ENCODE measurements around the gene ADGRD1. TPM values are rescaled to one million over a fixed set of nuclear protein-coding genes. Genes with fewer than 3 reads are reported as not detected.

The ADGRD1 gene
- total RNA-seq, 4 donors from 2014 or later: 8.3 to 18.1 (median 12.5) TPM

GRCh38 chr12:131171029-131171428, 217.3 kb downstream of the ADGRD1 start:
- Histone ChIP-seq H3K4me1 (no peaks in the 10 kb centered on the region), H3K27ac (no peak overlapping the region), H3K36me3 (no peaks in the 10 kb centered on the region), H3K4me3 (no peak overlapping the region), H3K27me3 (no peaks in the 10 kb centered on the region), H3K9me3 (peaks cover 0 to 5% of the 10 kb centered on the region in 2 donors)
- no peak for DNase-seq
- no peak for TF ChIP-seq CTCF (IDR thresholded peaks at IDR 0.05)
- TF ChIP-seq POLR2A (IDR thresholded peaks at IDR 0.05): no peak
- TF ChIP-seq POLR2AphosphoS5 (IDR thresholded peaks at IDR 0.05): no peak
- TF ChIP-seq EP300 (IDR thresholded peaks at IDR 0.05; ENCODE audit: low read depth): no peak
- intact Hi-C loops (cut with DNase I; ENCODE audit: low total_unique reads): no loop called here
- in situ Hi-C loops (cut with MboI; ENCODE audit: low pct_ligation_motif_present in 1 of 4, low pct_unique_long_range_greater_than_20kb in 1 of 4, low sequenced_read_pairs in 3 of 4): no loop called here
- WGBS, 2 donors (ENCODE audit: low coverage in 1 of 2): 46 to 54% methylated on average over 4 of the region's 4 CpGs

- in situ Hi-C loops (cut with MboI; ENCODE audit: low pct_ligation_motif_present in 1 of 4, low pct_unique_long_range_greater_than_20kb in 1 of 4, low sequenced_read_pairs in 3 of 4) (no loop called here), intact Hi-C loops (cut with DNase I; ENCODE audit: low total_unique reads) (no loop called here)
- H3K27ac ChIP-seq: no peak overlapping the region
- TF ChIP-seq CTCF (IDR thresholded peaks at IDR 0.05) (no peak), POLR2A (IDR thresholded peaks at IDR 0.05) (no peak), EP300 (IDR thresholded peaks at IDR 0.05; ENCODE audit: low read depth) (no peak), POLR2AphosphoS5 (IDR thresholded peaks at IDR 0.05) (no peak)
- H3K36me3 ChIP-seq: no peaks in the 10 kb centered on the region
- no peak overlapping the region for H3K4me3 ChIP-seq
- peaks cover 0 to 5% of the 10 kb centered on the region in 2 donors for H3K9me3 ChIP-seq
- no peak for DNase-seq
- H3K4me1 ChIP-seq: no peaks in the 10 kb centered on the region
- no peaks in the 10 kb centered on the region for H3K27me3 ChIP-seq
Measured at GRCh38 chr12:131174901-131175300, 221.2 kb downstream of the ADGRD1 start.

- Histone ChIP-seq H3K4me3 (no peak overlapping the region), H3K36me3 (no peaks in the 10 kb centered on the region), H3K27me3 (no peaks in the 10 kb centered on the region), H3K9me3 (peaks cover 0 to 5% of the 10 kb centered on the region in 2 donors), H3K4me1 (no peaks in the 10 kb centered on the region), H3K27ac (no peak overlapping the region)
- intact Hi-C loops (cut with DNase I; ENCODE audit: low total_unique reads) (loop anchor here (2.0 kb wide), 1 partner anchor 37 kb away; no protein-coding TSS in a partner anchor), in situ Hi-C loops (cut with MboI; ENCODE audit: low pct_ligation_motif_present in 1 of 4, low pct_unique_long_range_greater_than_20kb in 1 of 4, low sequenced_read_pairs in 3 of 4) (no loop called here)
- no peak for TF ChIP-seq CTCF (IDR thresholded peaks at IDR 0.05)
- no peak for TF ChIP-seq EP300 (IDR thresholded peaks at IDR 0.05; ENCODE audit: low read depth)
- no peak for TF ChIP-seq POLR2A (IDR thresholded peaks at IDR 0.05)
- TF ChIP-seq POLR2AphosphoS5 (IDR thresholded peaks at IDR 0.05): no peak
- DNase-seq: no peak
Measured at GRCh38 chr12:131176266-131176665, 222.6 kb downstream of the ADGRD1 start.

GRCh38 chr12:131176926-131177325, 223.2 kb downstream of the ADGRD1 start:
- 62% methylated on average over 1 of the region's 1 CpG; no CpG with 5 or more reads in 1 of the 2 donors for whole genome bisulfite sequencing, 2 donors (ENCODE audit: low coverage in 1 of 2)
- Histone ChIP-seq H3K36me3 (no peaks in the 10 kb centered on the region), H3K27me3 (no peaks in the 10 kb centered on the region), H3K9me3 (peaks cover 0 to 5% of the 10 kb centered on the region in 2 donors), H3K4me3 (no peak overlapping the region), H3K4me1 (no peaks in the 10 kb centered on the region), H3K27ac (no peak overlapping the region)
- no peak for DNase-seq
- intact Hi-C loops (cut with DNase I; ENCODE audit: low total_unique reads): loop anchor here (2.0 kb wide), 1 partner anchor 36 kb away; no protein-coding TSS in a partner anchor
- TF ChIP-seq POLR2A (IDR thresholded peaks at IDR 0.05): no peak
- TF ChIP-seq EP300 (IDR thresholded peaks at IDR 0.05; ENCODE audit: low read depth): no peak
- TF ChIP-seq POLR2AphosphoS5 (IDR thresholded peaks at IDR 0.05): no peak
- TF ChIP-seq CTCF (IDR thresholded peaks at IDR 0.05): no peak
- in situ Hi-C loops (cut with MboI; ENCODE audit: low pct_ligation_motif_present in 1 of 4, low pct_unique_long_range_greater_than_20kb in 1 of 4, low sequenced_read_pairs in 3 of 4): no loop called here
